MM.1S (cell line): ENCODE results near the gene GPR27.

ENCODE experiments used
- DNase-seq: peaks from one replicate; pipeline ENCODE4 v3.0.0-alpha.2; 2015
- H2AFZ ChIP-seq: fragments of 300-600 bp; sonication (generic); 2 replicates; pipeline ENCODE4 v1.6.0; 2016; ENCODE audit warnings: antibody characterized with exemption, low read length
- H3F3A ChIP-seq: fragments of 300-600 bp; sonication (generic); 2 replicates; pipeline ENCODE4 v1.6.1; 2016; ENCODE audit warnings: mild to moderate bottlenecking, antibody characterized with exemption, low read length, moderate library complexity, mixed read lengths; ENCODE audit not compliant: insufficient read depth
- H3K27ac ChIP-seq: fragments of 300-600 bp; sonication (generic); 2 replicates; pipeline ENCODE4 v1.5.1; 2016; ENCODE audit warnings: mild to moderate bottlenecking, low read length
- H3K27me3 ChIP-seq: fragments of 300-600 bp; sonication (generic); replicated peaks from 2 replicates; pipeline ENCODE4 v1.6.0; 2016; ENCODE audit warnings: low read length; ENCODE audit not compliant: insufficient read depth
- H3K36me3 ChIP-seq: fragments of 300-600 bp; sonication (generic); replicated peaks from 2 replicates; pipeline ENCODE4 v1.6.1; 2016; ENCODE audit warnings: mild to moderate bottlenecking, low read length, mixed read lengths; ENCODE audit not compliant: insufficient read depth
- H3K4me1 ChIP-seq: fragments of 300-600 bp; sonication (generic); 2 replicates; pipeline ENCODE4 v1.6.1; 2016; ENCODE audit warnings: low read length, mixed read lengths
- H3K4me2 ChIP-seq: fragments of 300-600 bp; sonication (generic); 2 replicates; pipeline ENCODE4 v1.6.0; 2016; ENCODE audit warnings: low read depth, low read length
- H3K4me3 ChIP-seq: fragments of 300-600 bp; sonication (generic); 2 replicates; pipeline ENCODE4 v1.5.1; 2016; ENCODE audit warnings: low read length, mixed read lengths
- H3K79me2 ChIP-seq: fragments of 300-600 bp; sonication (generic); 2 replicates; pipeline ENCODE4 v1.6.1; 2016; ENCODE audit warnings: mixed run types, low read length, mixed read lengths
- H3K9ac ChIP-seq: fragments of 300-600 bp; sonication (generic); 2 replicates; pipeline ENCODE4 v1.6.1; 2016; ENCODE audit warnings: low read length, mixed read lengths
- H3K9me2 ChIP-seq: fragments of 300-600 bp; sonication (generic); replicated peaks from 2 replicates; pipeline ENCODE4 v1.6.1; 2016; ENCODE audit warnings: mild to moderate bottlenecking, low read length, mixed read lengths; ENCODE audit not compliant: insufficient read depth
- H3K9me3 ChIP-seq: fragments of 300-600 bp; sonication (generic); replicated peaks from 2 replicates; pipeline ENCODE4 v1.6.1; 2016; ENCODE audit warnings: mild to moderate bottlenecking, low read length, mixed read lengths; ENCODE audit not compliant: insufficient read depth
- H4K20me1 ChIP-seq: fragments of 300-600 bp; sonication (generic); 2 replicates; pipeline ENCODE4 v1.6.1; 2016; ENCODE audit warnings: mild to moderate bottlenecking, low read length, moderate library complexity, mixed read lengths; ENCODE audit not compliant: insufficient read depth
- EZH2 ChIP-seq: fragments of 300-600 bp; sonication (generic); optimal IDR thresholded peaks from 2 replicates; pipeline ENCODE3; 2017; ENCODE audit warnings: low read depth, mild to moderate bottlenecking, antibody characterized with exemption, low read length, mixed read lengths
- EZH2phosphoT487 ChIP-seq: fragments of 300-600 bp; sonication (generic); IDR thresholded peaks from 2 replicates; pipeline ENCODE4 v1.6.1; 2018; ENCODE audit warnings: antibody characterized with exemption, low read length
- TF ChIP-seq, protein P1 (sequence below): fragments of 300-600 bp; sonication (generic); IDR thresholded peaks from 2 replicates; pipeline ENCODE4 v1.5.1; 2016; ENCODE audit warnings: antibody characterized with exemption, low read length, mixed read lengths

Gene GPR27

DNA sequence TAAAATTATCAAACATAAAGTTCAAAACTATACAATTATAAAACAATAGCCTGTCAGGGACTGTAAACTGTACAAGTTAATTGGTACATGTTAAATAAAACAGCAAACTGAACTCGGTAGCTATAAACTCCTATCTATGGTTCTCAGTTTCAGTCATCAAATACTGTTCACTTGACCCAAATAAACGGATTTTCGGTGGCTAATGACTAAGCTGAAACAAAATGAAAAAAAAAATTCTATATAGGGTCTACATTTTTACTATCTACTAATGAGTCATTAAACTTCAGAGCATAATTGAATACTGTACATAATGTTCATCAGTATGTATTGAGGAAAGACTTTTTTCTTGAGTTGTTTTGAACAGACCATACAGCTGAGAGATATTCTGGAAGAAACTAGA lies 24.7 kb downstream of the GPR27 start:
- Histone ChIP-seq H3K9me3 (no peaks in the 10 kb centered on the region), H3K4me1 (no peaks in the 10 kb centered on the region), H3K9ac (no peak overlapping the region), H3F3A (no peaks in the 10 kb centered on the region), H3K27ac (no peak overlapping the region), H4K20me1 (no peaks in the 10 kb centered on the region), H3K9me2 (no peaks in the 10 kb centered on the region), H3K36me3 (no peaks in the 10 kb centered on the region), H2AFZ (no peak overlapping the region), H3K79me2 (no peaks in the 10 kb centered on the region), H3K27me3 (no peaks in the 10 kb centered on the region), H3K4me3 (no peak overlapping the region), H3K4me2 (no peak overlapping the region)
- DNase-seq: no peak
- TF ChIP-seq EZH2: no peak
- no peak for TF ChIP-seq EZH2phosphoT487
- TF ChIP-seq, protein P1, sequence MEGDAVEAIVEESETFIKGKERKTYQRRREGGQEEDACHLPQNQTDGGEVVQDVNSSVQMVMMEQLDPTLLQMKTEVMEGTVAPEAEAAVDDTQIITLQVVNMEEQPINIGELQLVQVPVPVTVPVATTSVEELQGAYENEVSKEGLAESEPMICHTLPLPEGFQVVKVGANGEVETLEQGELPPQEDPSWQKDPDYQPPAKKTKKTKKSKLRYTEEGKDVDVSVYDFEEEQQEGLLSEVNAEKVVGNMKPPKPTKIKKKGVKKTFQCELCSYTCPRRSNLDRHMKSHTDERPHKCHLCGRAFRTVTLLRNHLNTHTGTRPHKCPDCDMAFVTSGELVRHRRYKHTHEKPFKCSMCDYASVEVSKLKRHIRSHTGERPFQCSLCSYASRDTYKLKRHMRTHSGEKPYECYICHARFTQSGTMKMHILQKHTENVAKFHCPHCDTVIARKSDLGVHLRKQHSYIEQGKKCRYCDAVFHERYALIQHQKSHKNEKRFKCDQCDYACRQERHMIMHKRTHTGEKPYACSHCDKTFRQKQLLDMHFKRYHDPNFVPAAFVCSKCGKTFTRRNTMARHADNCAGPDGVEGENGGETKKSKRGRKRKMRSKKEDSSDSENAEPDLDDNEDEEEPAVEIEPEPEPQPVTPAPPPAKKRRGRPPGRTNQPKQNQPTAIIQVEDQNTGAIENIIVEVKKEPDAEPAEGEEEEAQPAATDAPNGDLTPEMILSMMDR: no peak

DNA sequence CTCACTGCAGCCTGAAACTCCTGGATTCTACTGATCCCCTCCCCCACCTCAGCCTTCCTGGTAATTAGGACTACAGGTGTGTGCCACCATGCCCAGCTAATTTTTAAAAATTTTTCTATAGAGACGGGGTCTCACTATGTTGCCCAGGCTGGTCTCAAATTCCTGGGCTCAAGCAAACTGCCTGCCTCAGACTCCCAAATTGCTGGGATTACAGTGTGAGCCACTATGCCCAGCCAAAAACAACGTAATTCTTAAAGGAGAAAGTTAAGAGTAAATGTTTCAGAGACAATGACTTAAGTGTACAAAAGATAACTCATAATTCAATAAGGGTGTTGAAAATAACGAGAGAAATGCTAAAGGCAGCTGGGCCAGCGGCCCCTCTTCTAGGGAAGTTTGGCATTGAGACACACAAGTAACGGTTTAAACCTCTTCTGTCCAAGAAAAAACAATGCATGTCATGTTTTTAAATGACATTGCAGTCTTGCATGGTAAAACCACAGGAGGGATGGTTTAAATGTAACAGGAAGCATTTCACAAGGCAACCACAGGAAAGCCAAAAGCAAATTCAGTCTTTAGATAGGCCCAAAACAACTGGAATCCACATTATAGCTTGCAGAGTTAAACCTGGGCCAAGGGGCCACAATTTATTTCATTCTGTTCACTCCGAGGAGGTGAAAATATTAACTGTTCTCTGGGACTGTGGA lies 26.2 kb downstream of the GPR27 start:
- Histone ChIP-seq H2AFZ (no peak overlapping the region), H3K36me3 (no peaks in the 10 kb centered on the region), H3F3A (no peaks in the 10 kb centered on the region), H3K4me1 (no peaks in the 10 kb centered on the region), H3K27ac (no peak overlapping the region), H3K27me3 (peaks cover 7% of the 10 kb centered on the region; the same call in 1 of the 2 replicates), H3K79me2 (no peaks in the 10 kb centered on the region), H3K9me2 (no peaks in the 10 kb centered on the region), H3K9me3 (no peaks in the 10 kb centered on the region), H3K4me3 (no peak overlapping the region), H4K20me1 (no peaks in the 10 kb centered on the region), H3K4me2 (no peak overlapping the region), H3K9ac (no peak overlapping the region)
- TF ChIP-seq EZH2phosphoT487 (no peak), EZH2 (no peak)
- TF ChIP-seq, protein P1: no peak
- DNase-seq: no peak

DNA sequence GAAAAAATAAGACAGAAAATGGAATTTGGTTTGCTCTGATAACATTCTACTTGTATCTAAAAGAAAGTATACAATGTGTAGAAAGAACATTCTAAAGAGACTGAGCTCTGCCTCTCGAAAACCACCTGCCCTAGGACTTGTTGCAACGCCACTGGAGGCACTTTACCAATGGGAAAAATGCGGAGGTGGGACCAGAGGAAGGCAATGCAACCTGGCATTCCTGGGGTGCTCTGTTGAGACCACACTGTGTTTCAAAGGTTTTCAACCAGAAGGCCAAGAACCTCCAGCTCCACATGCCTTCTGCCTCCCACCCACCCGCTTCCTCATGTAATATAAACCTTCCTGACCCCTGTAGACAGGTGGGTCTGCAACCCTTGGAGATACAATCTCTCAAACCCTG lies 26.8 kb downstream of the GPR27 start:
- Histone ChIP-seq H3K79me2 (no peaks in the 10 kb centered on the region), H3F3A (no peaks in the 10 kb centered on the region), H3K4me3 (no peak overlapping the region), H3K36me3 (no peaks in the 10 kb centered on the region), H2AFZ (no peak overlapping the region), H3K9me2 (no peaks in the 10 kb centered on the region), H3K9ac (no peak overlapping the region), H4K20me1 (no peaks in the 10 kb centered on the region), H3K4me2 (no peak overlapping the region), H3K27ac (no peak overlapping the region), H3K27me3 (peaks cover 7% of the 10 kb centered on the region; the same call in 1 of the 2 replicates), H3K9me3 (no peaks in the 10 kb centered on the region), H3K4me1 (no peaks in the 10 kb centered on the region)
- TF ChIP-seq EZH2: no peak
- TF ChIP-seq, protein P1: no peak
- no peak for TF ChIP-seq EZH2phosphoT487
- DNase-seq: no peak
